Peyer's patch (tissue), 4 donors: Measurements from ENCODE around the gene ASCC1.
"Not testable (repeated sequence)": the region's sequence is repeated elsewhere in the genome, so short reads cannot be mapped to it uniquely, and the experiment has no call there.

Experiments
- CTCF ChIP-seq, 6 experiments: fragments of 450-650 bp in 4 of 6; fragments of 200-600 bp in 2 of 6; sonication (generic) in 1 of 6; IDR thresholded peaks; one replicate each; pipeline ENCODE4 v1.5.1; 2017 to 2019; ENCODE audit warnings: antibody characterized with exemption in 6 of 6, mild to moderate bottlenecking in 3 of 6, moderate library complexity in 1 of 6
- POLR2A ChIP-seq, 2 donors: fragments of 450-650 bp; IDR thresholded peaks; one replicate each; pipeline ENCODE4 v1.5.1; 2017; ENCODE audit warnings: antibody characterized with exemption in 2 of 2, mild to moderate bottlenecking in 2 of 2, moderate library complexity in 2 of 2

GRCh38 chr10:72249176-72249862 lies 33.2 kb upstream of the ASCC1 start:
- not testable (repeated sequence) for TF ChIP-seq CTCF, POLR2A (IDR thresholded peaks at IDR 0.05)
